HepG2 (cell line): ENCODE results near the gene TTBK2. TPM values are rescaled to one million over a fixed set of nuclear protein-coding genes. Genes with fewer than 3 reads are reported as not detected.

Experiments used
- ADNP ChIP-seq: sonication (generic); formaldehyde crosslinking; IDR thresholded peaks from 2 replicates; pipeline ENCODE4 v1.4.0; 2020; ENCODE audit warnings: missing genetic modification reagents
- CAMTA2 ChIP-seq: sonication (generic); formaldehyde crosslinking; IDR thresholded peaks from 2 replicates; pipeline ENCODE4 v1.4.0; 2020; ENCODE audit warnings: mild to moderate bottlenecking, missing genetic modification reagents, borderline replicate concordance
- CBFB ChIP-seq: sonication (generic); formaldehyde crosslinking; IDR thresholded peaks from 2 replicates; pipeline ENCODE4 v1.4.0; 2020; ENCODE audit warnings: missing genetic modification reagents
- CEBPG ChIP-seq: IDR thresholded peaks from 2 replicates; pipeline ENCODE4 v1.6.1; 2016
- GRHL1 ChIP-seq: sonication (generic); formaldehyde crosslinking; conservative IDR thresholded peaks from 2 replicates; pipeline ENCODE4 v1.8.0; 2022; ENCODE audit warnings: missing genetic modification reagents
- HMGXB4 ChIP-seq, 2 experiments: sonication (generic) in 1 of 2; formaldehyde crosslinking in 1 of 2; IDR thresholded peaks; 2 replicates each; pipeline versions ENCODE4 v1.4.0 to v1.6.1; 2018 to 2020; ENCODE audit warnings: missing genetic modification reagents in 2 of 2, borderline replicate concordance in 1 of 2, low read depth in 1 of 2, mild to moderate bottlenecking in 1 of 2, missing biosample characterization in 1 of 2
- JUNB ChIP-seq: sonication (generic); formaldehyde crosslinking; IDR thresholded peaks from 2 replicates; pipeline ENCODE4 v1.8.0; 2022; ENCODE audit warnings: missing genetic modification reagents, mild to moderate bottlenecking, borderline replicate concordance
- KAT7 ChIP-seq: IDR thresholded peaks from 2 replicates; pipeline ENCODE4 v1.6.1; 2018; ENCODE audit warnings: borderline replicate concordance, missing compliant biosample characterization
- MAZ ChIP-seq, 2 experiments: sonication (generic) in 1 of 2; formaldehyde crosslinking in 1 of 2; IDR thresholded peaks; 2 replicates each; pipeline versions ENCODE4 v1.5.0 to v1.6.1; 2012 to 2020; ENCODE audit warnings: low read depth in 2 of 2, mild to moderate bottlenecking in 2 of 2, borderline replicate concordance in 1 of 2, improper control_type of control experiment in 1 of 2, low read length in 1 of 2, missing genetic modification reagents in 1 of 2, moderate library complexity in 1 of 2
- NR2C2 ChIP-seq: sonication (generic); formaldehyde crosslinking; IDR thresholded peaks from 2 replicates; pipeline ENCODE4 v1.4.0; 2020; ENCODE audit warnings: missing genetic modification reagents, mild to moderate bottlenecking, moderate library complexity, borderline replicate concordance
- PATZ1 ChIP-seq: sonication (generic); formaldehyde crosslinking; IDR thresholded peaks from 2 replicates; pipeline ENCODE4 v1.4.0; 2020; ENCODE audit warnings: missing genetic modification reagents
- TP53 ChIP-seq: sonication (generic); formaldehyde crosslinking; conservative IDR thresholded peaks from 2 replicates; pipeline ENCODE4 v1.4.0; 2020; ENCODE audit warnings: missing genetic modification reagents
- YY1 ChIP-seq: IDR thresholded peaks from 2 replicates; pipeline ENCODE4 v1.6.1; 2011; ENCODE audit warnings: low read length, low read depth, moderate library complexity, mild to moderate bottlenecking; ENCODE audit not compliant: insufficient read depth, insufficient replicate concordance
- ZIK1 ChIP-seq: sonication (generic); formaldehyde crosslinking; IDR thresholded peaks from 2 replicates; pipeline ENCODE4 v1.5.0; 2020; ENCODE audit warnings: mild to moderate bottlenecking, low read depth, missing genetic modification reagents, borderline replicate concordance
- ZNF441 ChIP-seq: sonication (generic); formaldehyde crosslinking; IDR thresholded peaks from 2 replicates; pipeline ENCODE4 v1.7.0; 2021; ENCODE audit warnings: missing genetic modification reagents, borderline replicate concordance
- ZNF446 ChIP-seq: sonication (generic); formaldehyde crosslinking; IDR thresholded peaks from 2 replicates; pipeline ENCODE4 v1.5.0; 2020; ENCODE audit warnings: mild to moderate bottlenecking, missing genetic modification reagents
- polyA plus RNA-seq, 8 experiments: library from polyadenylated mRNA; depleted of rRNA in 3 of 8; stranded (reverse) in 7 of 8; unstranded in 1 of 8; fragments of >200 nt; fragmentation: Illumina TruSeq in 4 of 8; extraction: Trizol in 4 of 8; gene quantifications; 2 replicates each; pipeline versions ENCODE4 v1.2.1 to v1.2.3, GENCODE V29; 2011 to 2016; ENCODE audit warnings: low read depth in 4 of 8, missing spikeins in 1 of 8, mixed read lengths in 1 of 8; ENCODE audit not compliant: insufficient read depth in 1 of 8
- total RNA-seq, 5 experiments: library from RNA; depleted of rRNA; stranded (reverse); fragments of >200 nt; fragmentation: Illumina TruSeq; extraction: Trizol; gene quantifications; 2 replicates each; pipeline ENCODE4 v1.2.3, GENCODE V29; 2016; ENCODE audit warnings: low read depth in 1 of 5
- TF ChIP-seq, protein P1 (sequence below): sonication (generic); formaldehyde crosslinking; IDR thresholded peaks from 2 replicates; pipeline ENCODE4 v1.5.1; 2020; ENCODE audit warnings: mild to moderate bottlenecking, missing genetic modification reagents, moderate library complexity

TTBK2 gene
- total and polyA plus RNA-seq, 2 of the 13 experiments (the other 11 are each of a cell fraction or from before 2014, with no cell fraction given), result 5.1 to 7.4 TPM

DNA sequence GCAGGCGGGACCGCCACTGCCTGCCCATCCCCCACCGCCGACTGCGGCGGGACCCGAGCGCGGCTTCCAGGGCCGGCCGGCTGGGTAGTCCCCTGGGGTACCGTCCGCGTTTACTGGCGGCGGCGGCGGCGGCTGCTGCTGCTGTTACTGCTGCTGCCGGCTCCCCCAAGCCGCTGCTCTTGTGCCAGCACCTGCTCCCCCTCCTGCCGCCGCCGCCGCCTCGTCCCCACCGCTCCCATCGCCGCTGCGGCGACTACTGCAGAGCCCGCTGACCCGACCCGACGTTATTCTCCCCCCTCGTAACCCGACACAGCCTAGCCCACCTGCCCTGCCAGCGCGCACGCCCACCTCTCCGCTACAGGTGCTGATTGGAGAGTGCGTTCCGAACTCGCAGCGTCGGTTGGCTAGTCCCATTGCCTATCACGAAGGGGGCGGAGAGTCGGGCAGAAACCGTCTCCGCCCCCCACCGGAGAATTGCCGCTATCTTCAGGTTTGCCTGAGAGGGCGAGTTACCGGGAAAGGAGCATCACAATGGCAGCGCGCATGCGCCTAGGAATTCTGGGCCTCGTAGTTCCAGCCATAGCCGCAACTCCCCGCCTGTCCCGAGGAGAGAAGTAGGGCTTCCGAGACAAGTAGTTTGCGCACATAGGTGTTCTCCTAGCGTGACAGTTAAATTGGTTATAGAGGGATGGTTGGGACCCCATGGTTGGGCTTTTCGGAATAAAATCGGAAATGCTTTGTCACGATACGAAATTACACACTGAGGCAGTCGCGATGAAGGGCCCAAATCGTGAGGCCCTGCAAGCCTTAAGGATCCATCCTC, at the start of gene TTBK2 (continued):
- TF ChIP-seq PATZ1 (CRISPR knock-in tag), result peak; percentile 96
- no peak for TF ChIP-seq ADNP (CRISPR knock-in tag)
- no peak for TF ChIP-seq CAMTA2 (CRISPR knock-in tag)
- TF ChIP-seq TP53, result 0 out of 2 replicates have a peak, but pooled peaks have one; percentile 36
- no peak for TF ChIP-seq ZIK1 (CRISPR knock-in tag)
- no peak for TF ChIP-seq ZNF446 (CRISPR knock-in tag)
- no peak; the same call in 1 of the 2 replicates for TF ChIP-seq CBFB (CRISPR knock-in tag)
- no peak for TF ChIP-seq JUNB (CRISPR knock-in tag)
- TF ChIP-seq GRHL1 (CRISPR knock-in tag), result no peak
- TF ChIP-seq ZNF441 (CRISPR knock-in tag), result no peak
- peak; percentile 24; the same call in 1 of the 2 replicates for TF ChIP-seq CEBPG (CRISPR knock-in tag)
- TF ChIP-seq, protein P1, sequence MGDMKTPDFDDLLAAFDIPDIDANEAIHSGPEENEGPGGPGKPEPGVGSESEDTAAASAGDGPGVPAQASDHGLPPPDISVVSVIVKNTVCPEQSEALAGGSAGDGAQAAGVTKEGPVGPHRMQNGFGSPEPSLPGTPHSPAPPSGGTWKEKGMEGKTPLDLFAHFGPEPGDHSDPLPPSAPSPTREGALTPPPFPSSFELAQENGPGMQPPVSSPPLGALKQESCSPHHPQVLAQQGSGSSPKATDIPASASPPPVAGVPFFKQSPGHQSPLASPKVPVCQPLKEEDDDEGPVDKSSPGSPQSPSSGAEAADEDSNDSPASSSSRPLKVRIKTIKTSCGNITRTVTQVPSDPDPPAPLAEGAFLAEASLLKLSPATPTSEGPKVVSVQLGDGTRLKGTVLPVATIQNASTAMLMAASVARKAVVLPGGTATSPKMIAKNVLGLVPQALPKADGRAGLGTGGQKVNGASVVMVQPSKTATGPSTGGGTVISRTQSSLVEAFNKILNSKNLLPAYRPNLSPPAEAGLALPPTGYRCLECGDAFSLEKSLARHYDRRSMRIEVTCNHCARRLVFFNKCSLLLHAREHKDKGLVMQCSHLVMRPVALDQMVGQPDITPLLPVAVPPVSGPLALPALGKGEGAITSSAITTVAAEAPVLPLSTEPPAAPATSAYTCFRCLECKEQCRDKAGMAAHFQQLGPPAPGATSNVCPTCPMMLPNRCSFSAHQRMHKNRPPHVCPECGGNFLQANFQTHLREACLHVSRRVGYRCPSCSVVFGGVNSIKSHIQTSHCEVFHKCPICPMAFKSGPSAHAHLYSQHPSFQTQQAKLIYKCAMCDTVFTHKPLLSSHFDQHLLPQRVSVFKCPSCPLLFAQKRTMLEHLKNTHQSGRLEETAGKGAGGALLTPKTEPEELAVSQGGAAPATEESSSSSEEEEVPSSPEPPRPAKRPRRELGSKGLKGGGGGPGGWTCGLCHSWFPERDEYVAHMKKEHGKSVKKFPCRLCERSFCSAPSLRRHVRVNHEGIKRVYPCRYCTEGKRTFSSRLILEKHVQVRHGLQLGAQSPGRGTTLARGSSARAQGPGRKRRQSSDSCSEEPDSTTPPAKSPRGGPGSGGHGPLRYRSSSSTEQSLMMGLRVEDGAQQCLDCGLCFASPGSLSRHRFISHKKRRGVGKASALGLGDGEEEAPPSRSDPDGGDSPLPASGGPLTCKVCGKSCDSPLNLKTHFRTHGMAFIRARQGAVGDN (CRISPR knock-in tag), result peak; percentile 60
- peak; percentile 77; the same call in 1 of the 2 replicates for TF ChIP-seq KAT7
- TF ChIP-seq YY1, result peak; percentile 66
- TF ChIP-seq NR2C2 (CRISPR knock-in tag), result peak; percentile 87
- TF ChIP-seq MAZ (IDR thresholded peaks at IDR 0.05; ENCODE audit: borderline replicate concordance, low read depth, low read length), result peak; percentile 52; the same call in 1 of the 2 replicates
- TF ChIP-seq MAZ (CRISPR knock-in tag; IDR thresholded peaks at IDR 0.05; ENCODE audit: low read depth), result 0 out of 2 replicates have a peak, but pooled peaks have one; percentile 39
- peak; percentile 61 to 68; a peak in 3 of 4 replicates for TF ChIP-seq HMGXB4 (CRISPR knock-in tag; IDR thresholded peaks at IDR 0.05; ENCODE audit: borderline replicate concordance in 1 of 2, low read depth in 1 of 2)
